Stomach (tissue), 4 donors: ENCODE results near the gene URM1.

Source experiments
- POLR2A ChIP-seq, 4 donors: fragments of 450-650 bp; IDR thresholded peaks; one replicate each; pipeline ENCODE4 v1.6.1; 2016; ENCODE audit warnings: antibody characterized with exemption in 4 of 4, control low read depth in 2 of 4, mild to moderate bottlenecking in 1 of 4, moderate library complexity in 1 of 4
- POLR2AphosphoS5 ChIP-seq, 3 donors: sonication (generic); formaldehyde crosslinking; IDR thresholded peaks; one replicate each; pipeline ENCODE4 v1.6.1; 2016; ENCODE audit warnings: antibody characterized with exemption in 3 of 3
- TF ChIP-seq, protein P1 (sequence below), 7 experiments: fragments of 450-650 bp in 4 of 7; fragments of 200-600 bp in 3 of 7; sonication (generic) in 3 of 7; IDR thresholded peaks; one replicate each; pipeline ENCODE4 v1.5.1; 2016 to 2019; ENCODE audit warnings: antibody characterized with exemption in 7 of 7, control low read depth in 2 of 7, mild to moderate bottlenecking in 1 of 7

DNA sequence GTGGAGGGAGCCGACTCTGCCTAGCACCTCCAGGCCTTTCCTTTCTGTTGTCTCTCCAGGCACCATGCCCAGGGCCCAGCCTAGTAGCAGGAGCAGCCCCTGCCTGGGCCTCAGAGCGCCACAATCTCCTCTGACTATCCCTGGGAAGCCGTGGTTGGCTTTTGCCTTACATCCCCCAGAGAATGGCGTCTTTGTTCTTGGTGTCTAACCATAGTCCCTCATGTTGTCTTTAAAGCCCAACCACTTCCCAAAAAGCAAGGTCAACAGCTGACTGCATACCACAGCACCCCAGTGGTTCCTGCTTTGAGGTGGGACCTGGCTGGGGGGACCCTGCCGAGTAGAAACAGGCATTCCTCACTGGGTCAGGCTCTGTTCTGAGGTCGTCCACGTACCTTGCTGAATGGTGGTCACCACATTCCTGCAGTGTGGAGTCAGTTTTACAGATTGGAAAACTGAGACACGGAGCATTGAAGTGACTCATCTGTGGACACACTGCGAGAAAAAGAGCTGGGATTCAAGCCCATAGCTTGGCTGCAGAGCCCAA, 35.7 kb downstream of the URM1 start:
- no peak for TF ChIP-seq POLR2A (IDR thresholded peaks at IDR 0.05)
- TF ChIP-seq, protein P1, sequence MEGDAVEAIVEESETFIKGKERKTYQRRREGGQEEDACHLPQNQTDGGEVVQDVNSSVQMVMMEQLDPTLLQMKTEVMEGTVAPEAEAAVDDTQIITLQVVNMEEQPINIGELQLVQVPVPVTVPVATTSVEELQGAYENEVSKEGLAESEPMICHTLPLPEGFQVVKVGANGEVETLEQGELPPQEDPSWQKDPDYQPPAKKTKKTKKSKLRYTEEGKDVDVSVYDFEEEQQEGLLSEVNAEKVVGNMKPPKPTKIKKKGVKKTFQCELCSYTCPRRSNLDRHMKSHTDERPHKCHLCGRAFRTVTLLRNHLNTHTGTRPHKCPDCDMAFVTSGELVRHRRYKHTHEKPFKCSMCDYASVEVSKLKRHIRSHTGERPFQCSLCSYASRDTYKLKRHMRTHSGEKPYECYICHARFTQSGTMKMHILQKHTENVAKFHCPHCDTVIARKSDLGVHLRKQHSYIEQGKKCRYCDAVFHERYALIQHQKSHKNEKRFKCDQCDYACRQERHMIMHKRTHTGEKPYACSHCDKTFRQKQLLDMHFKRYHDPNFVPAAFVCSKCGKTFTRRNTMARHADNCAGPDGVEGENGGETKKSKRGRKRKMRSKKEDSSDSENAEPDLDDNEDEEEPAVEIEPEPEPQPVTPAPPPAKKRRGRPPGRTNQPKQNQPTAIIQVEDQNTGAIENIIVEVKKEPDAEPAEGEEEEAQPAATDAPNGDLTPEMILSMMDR (IDR thresholded peaks at IDR 0.05): no peak
- TF ChIP-seq POLR2AphosphoS5 (IDR thresholded peaks at IDR 0.05): no peak
